HFFc6 (cell line): Measurements from ENCODE around the gene PRKAG2. TPM values are rescaled to one million over a fixed set of nuclear protein-coding genes. Genes with fewer than 3 reads are reported as not detected.

ENCODE experiments used
- DNase-seq: peaks from one replicate; pipeline ENCODE4 v3.0.0-alpha.2; 2018
- H3K27ac Mint-ChIP-seq: 2 replicates; pipeline ENCODE4 v1.8.0; 2020; ENCODE audit warnings: mild to moderate bottlenecking, mixed read lengths
- H3K27me3 Mint-ChIP-seq: 2 replicates; pipeline ENCODE4 v1.8.0; 2021; ENCODE audit warnings: mild to moderate bottlenecking, moderate library complexity, mixed read lengths; ENCODE audit not compliant: insufficient read depth
- H3K36me3 Mint-ChIP-seq: 2 replicates; pipeline ENCODE4 v1.8.0; 2021; ENCODE audit warnings: low read depth, mixed read lengths
- H3K4me1 Mint-ChIP-seq: 2 replicates; pipeline ENCODE4 v1.8.0; 2020; ENCODE audit warnings: low read depth, mixed read lengths
- H3K4me3 Mint-ChIP-seq: 2 replicates; pipeline ENCODE4 v1.8.0; 2020; ENCODE audit warnings: mild to moderate bottlenecking, moderate library complexity, mixed read lengths
- H3K9me3 Mint-ChIP-seq: 2 replicates; pipeline ENCODE4 v1.8.0; 2020; ENCODE audit warnings: mild to moderate bottlenecking, mixed read lengths
- CTCF ChIP-seq: fragments of 200-600 bp; sonication (generic); IDR thresholded peaks from 2 replicates; pipeline ENCODE4 v1.5.0; 2021; ENCODE audit warnings: antibody characterized with exemption, mild to moderate bottlenecking
- total RNA-seq, 6 experiments: library from RNA; stranded (reverse); fragmentation: NEBNext Ultra II Directional; extraction: Animal tissue kit (Norgen Biotek cat#: 25700); gene quantifications; 2 replicates in 1 of 6; 3 replicates in 5 of 6; pipeline ENCODE4 v1.2.3, GENCODE V29; 2021

The PRKAG2 gene
- total RNA-seq, 6 experiments from 2014 or later = 15.1 to 19.2 (median 18.4) TPM

- H3K4me1 Mint-ChIP-seq = peaks cover 34% of the 10 kb centered on the region
- no peak for TF ChIP-seq CTCF
- no peaks in the 10 kb centered on the region for H3K9me3 Mint-ChIP-seq
- DNase-seq = no peak
- H3K4me3 Mint-ChIP-seq = no peak overlapping the region
- peaks cover 1% of the 10 kb centered on the region for H3K27me3 Mint-ChIP-seq
- H3K36me3 Mint-ChIP-seq = peaks cover 6% of the 10 kb centered on the region; the same call in 1 of the 2 replicates
- H3K27ac Mint-ChIP-seq = no peak overlapping the region
These were observed 247.9 kb downstream of the PRKAG2 start for GRCh38 chr7:151628846-151629604.

- Mint-ChIP-seq H3K4me3 (no peak overlapping the region), H3K9me3 (no peaks in the 10 kb centered on the region), H3K4me1 (peaks cover 48% of the 10 kb centered on the region), H3K27me3 (peaks cover 1% of the 10 kb centered on the region), H3K27ac (no peak overlapping the region), H3K36me3 (peaks cover 11% of the 10 kb centered on the region; the same call in 1 of the 2 replicates)
- TF ChIP-seq CTCF = peak; percentile 69
- DNase-seq = peak; percentile 27
These were observed 250.3 kb downstream of the PRKAG2 start for GRCh38 chr7:151626422-151627115.

DNA sequence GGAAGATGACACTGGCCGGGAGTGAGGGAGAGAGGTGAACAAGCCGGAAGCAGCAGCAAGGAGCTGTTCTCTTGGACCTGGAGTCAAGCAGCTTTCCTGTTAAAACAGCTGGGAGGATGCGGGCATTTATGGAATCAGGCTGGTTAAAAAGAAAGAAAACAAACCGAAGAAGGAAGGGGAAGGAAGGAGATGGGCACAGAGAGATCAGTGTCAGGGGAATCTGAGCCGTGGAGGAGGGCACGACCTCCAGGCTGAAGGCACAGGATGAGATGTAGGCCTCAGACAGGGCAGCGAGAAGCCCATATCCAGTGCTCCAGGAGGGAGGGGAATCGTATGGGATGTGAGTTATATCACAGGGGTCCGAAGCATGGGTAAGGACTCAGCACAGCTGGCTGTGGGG lies 251.3 kb downstream of the PRKAG2 start:
- peaks cover 1% of the 10 kb centered on the region for H3K27me3 Mint-ChIP-seq
- peaks cover 11% of the 10 kb centered on the region; the same call in 1 of the 2 replicates for H3K36me3 Mint-ChIP-seq
- H3K4me1 Mint-ChIP-seq = peaks cover 39% of the 10 kb centered on the region
- no peak overlapping the region for H3K4me3 Mint-ChIP-seq
- DNase-seq = no peak
- TF ChIP-seq CTCF = no peak
- no peaks in the 10 kb centered on the region for H3K9me3 Mint-ChIP-seq
- no peak overlapping the region for H3K27ac Mint-ChIP-seq

DNA sequence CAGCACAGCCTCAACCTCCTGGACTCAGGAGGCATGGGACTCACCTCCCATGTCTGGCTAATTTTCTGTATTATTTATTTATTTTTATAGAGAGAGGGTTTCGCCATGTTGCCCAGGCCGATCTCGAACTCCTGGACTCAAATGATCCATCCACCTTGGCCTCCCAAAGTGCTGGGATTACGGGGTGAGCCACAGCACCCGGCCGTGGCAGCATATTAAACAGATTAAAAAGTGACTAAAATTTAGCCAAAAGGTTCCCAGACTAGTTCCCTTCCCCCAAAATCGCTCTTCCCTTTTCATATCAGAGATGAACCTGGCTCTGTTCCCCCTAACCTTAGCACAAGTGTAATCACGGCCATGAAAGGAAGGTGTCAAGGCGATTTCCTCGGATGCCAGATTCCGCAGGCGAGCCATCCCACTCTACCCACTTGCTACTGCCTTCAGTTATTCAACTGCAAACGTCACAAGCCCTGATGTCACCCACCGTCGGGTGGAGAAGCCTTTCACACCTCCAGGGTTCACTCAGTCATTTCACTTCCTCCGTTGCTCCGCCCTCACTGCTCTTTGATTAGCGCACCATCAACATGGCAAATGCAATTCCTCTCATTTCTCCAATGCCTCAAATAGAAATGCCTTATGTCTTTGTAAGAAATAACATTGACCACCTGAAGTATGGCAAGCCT lies 252.5 kb downstream of the PRKAG2 start:
- Mint-ChIP-seq H3K4me1 (peaks cover 29% of the 10 kb centered on the region), H3K27ac (no peak overlapping the region), H3K27me3 (peaks cover 1% of the 10 kb centered on the region), H3K36me3 (peaks cover 11% of the 10 kb centered on the region; the same call in 1 of the 2 replicates), H3K9me3 (no peaks in the 10 kb centered on the region), H3K4me3 (no peak overlapping the region)
- no peak for TF ChIP-seq CTCF
- DNase-seq = no peak

DNA sequence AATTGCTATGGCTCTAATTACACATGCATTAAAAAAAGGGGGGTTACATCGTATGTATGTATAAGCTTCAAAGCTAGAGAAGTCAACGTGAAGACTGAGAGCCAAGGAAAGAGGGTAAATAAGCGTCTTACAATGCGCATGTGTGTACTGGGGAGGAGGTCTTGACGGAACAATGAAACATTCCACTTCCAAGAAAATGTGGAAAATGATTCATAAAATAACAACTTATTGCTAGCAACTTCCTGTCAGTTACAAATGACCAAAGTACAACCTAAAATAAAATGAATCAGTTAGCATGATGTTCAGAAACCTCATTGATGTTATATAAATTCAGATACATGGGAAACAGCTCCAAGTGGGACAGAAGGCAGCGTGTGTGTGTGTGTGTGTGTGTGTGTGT lies 253.1 kb downstream of the PRKAG2 start:
- Mint-ChIP-seq H3K36me3 (peaks cover 11% of the 10 kb centered on the region; the same call in 1 of the 2 replicates), H3K27me3 (no peaks in the 10 kb centered on the region; the same call in none of the 2 replicates), H3K4me1 (peaks cover 26% of the 10 kb centered on the region), H3K9me3 (no peaks in the 10 kb centered on the region), H3K4me3 (no peak overlapping the region), H3K27ac (no peak overlapping the region)
- DNase-seq = no peak
- no peak for TF ChIP-seq CTCF
